HCT116 (cell line): Measurements from ENCODE around the gene PIP5K1A. TPM values are rescaled to one million over a fixed set of nuclear protein-coding genes. Genes with fewer than 3 reads are reported as not detected.

Source experiments
- ATAC-seq: fragments of 200-7000 bp; cut with Tn5 transposase; 2 replicates; pipeline ENCODE4 v1.9.1; 2020; ENCODE audit warnings: mild to moderate bottlenecking, moderate library complexity
- BruUV-seq: library from RNA; stranded (reverse); fragments of 400-500 nt; replicated peaks from 2 replicates; lab custom pipeline; 2021; lab: Mats Ljungman, UMichigan
- CTCF ChIA-PET: fragments of 300-600 bp; sonication (Branson Sonifier 250); formaldehyde crosslinking; loops from one replicate; lab custom pipeline; 2021; ENCODE audit warnings: antibody characterized with exemption; lab: Charles Lee
- POLR2A ChIA-PET: fragments of 300-600, 350-600 bp; sonication (Branson Sonifier 250); formaldehyde crosslinking; loops from one replicate; lab custom pipeline; 2021; ENCODE audit warnings: antibody characterized with exemption; lab: Charles Lee
- RAD21 ChIA-PET, 2 experiments: fragments of 300-600 bp; sonication (Branson Sonifier 250); formaldehyde crosslinking; loops; one replicate each; lab custom pipeline; 2023; ENCODE audit warnings: low total read pairs in 2 of 2; ENCODE audit not compliant: uncharacterized antibody in 2 of 2, unreplicated experiment in 2 of 2, low non-redundant PET in 1 of 2; lab: Charles Lee
- DNase-seq: peaks from one replicate; pipeline ENCODE4 v3.0.0-alpha.2; 2010; ENCODE audit warnings: low read depth, low spot score
- H2AFZ ChIP-seq: fragments of 200-600 bp; shearing (Covaris generic), sonication (generic); 2 replicates; pipeline ENCODE4 v1.6.1; 2017; ENCODE audit warnings: low read depth, mixed run types, mixed read lengths, antibody characterized with exemption, low read length; ENCODE audit not compliant: poor library complexity, severe bottlenecking
- H3K27ac ChIP-seq: 2 replicates; pipeline ENCODE4 v1.5.1; 2012; ENCODE audit warnings: low read depth, low read length
- H3K27me3 ChIP-seq: fragments of 200-600 bp; sonication (generic); 2 replicates; pipeline ENCODE4 v1.6.1; 2016; ENCODE audit warnings: mixed run types, low read length, mixed read lengths; ENCODE audit not compliant: insufficient read depth
- H3K36me3 ChIP-seq, 2 experiments: fragments of 200-500 bp in 1 of 2; fragments of 200-600 bp in 1 of 2; sonication (Bioruptor generic) in 1 of 2; sonication (generic) in 1 of 2; 2 replicates each; pipeline versions ENCODE4 v1.5.1 to v1.6.1; 2014 to 2016; ENCODE audit warnings: low read length in 2 of 2, inconsistent platforms in 1 of 2, mixed read lengths in 1 of 2, mixed run types in 1 of 2; ENCODE audit not compliant: insufficient read depth in 2 of 2, control insufficient read depth in 1 of 2
- H3K4me1 ChIP-seq, 2 experiments: fragments of 200-600 bp in 1 of 2; sonication (generic) in 1 of 2; 2 replicates each; pipeline versions ENCODE4 v1.5.1 to v1.6.1; 2012 to 2017; ENCODE audit warnings: low read length in 2 of 2, inconsistent platforms in 1 of 2, mild to moderate bottlenecking in 1 of 2, mixed read lengths in 1 of 2, mixed run types in 1 of 2, moderate library complexity in 1 of 2; ENCODE audit not compliant: insufficient read depth in 2 of 2, control insufficient read depth in 1 of 2
- H3K4me2 ChIP-seq: fragments of 200-600 bp; sonication (generic); 2 replicates; pipeline ENCODE4 v1.6.1; 2017; ENCODE audit warnings: mixed run types, low read length, mixed read lengths
- H3K4me3 ChIP-seq, 2 experiments: fragments of 200-600 bp in 1 of 2; sonication (generic) in 1 of 2; replicated peaks in 1 of 2; 2 replicates each; pipeline ENCODE4 v1.5.1; 2011 to 2016; ENCODE audit warnings: low read length in 2 of 2, control low read depth in 1 of 2, low read depth in 1 of 2, mild to moderate bottlenecking in 1 of 2, mixed read lengths in 1 of 2, mixed run types in 1 of 2
- H3K79me2 ChIP-seq: fragments of 200-600 bp; sonication (generic); 2 replicates; pipeline ENCODE4 v1.6.1; 2017; ENCODE audit warnings: mild to moderate bottlenecking, mixed run types, low read length, moderate library complexity, mixed read lengths; ENCODE audit not compliant: insufficient read depth
- H3K9ac ChIP-seq: fragments of 200-600 bp; sonication (generic); 2 replicates; pipeline ENCODE4 v1.6.1; 2016; ENCODE audit warnings: low read length, mixed read lengths
- H3K9me2 ChIP-seq: fragments of 200-600 bp; sonication (generic), shearing (Covaris generic); 2 replicates; pipeline ENCODE4 v1.6.1; 2017; ENCODE audit warnings: mixed run types, mild to moderate bottlenecking, moderate library complexity; ENCODE audit not compliant: insufficient read depth
- H3K9me3 ChIP-seq, 2 experiments: fragments of 200-500 bp in 1 of 2; fragments of 200-600 bp in 1 of 2; sonication (Bioruptor generic) in 1 of 2; sonication (generic) in 1 of 2; 2 replicates each; pipeline ENCODE4 v1.6.1; 2014 to 2017; ENCODE audit warnings: low read length in 2 of 2, mixed read lengths in 2 of 2, inconsistent platforms in 1 of 2, low read depth in 1 of 2, mild to moderate bottlenecking in 1 of 2, mixed run types in 1 of 2, moderate library complexity in 1 of 2; ENCODE audit not compliant: control insufficient read depth in 1 of 2, insufficient read depth in 1 of 2
- H4K20me1 ChIP-seq: fragments of 200-600 bp; sonication (generic), shearing (Covaris generic); 2 replicates; pipeline ENCODE4 v1.6.1; 2017; ENCODE audit warnings: mixed run types, mild to moderate bottlenecking, moderate library complexity; ENCODE audit not compliant: insufficient read depth
- CEBPB ChIP-seq: IDR thresholded peaks from 2 replicates; pipeline ENCODE4 v1.6.1; 2012; ENCODE audit warnings: low read depth
- ELF1 ChIP-seq: IDR thresholded peaks from 2 replicates; pipeline ENCODE4 v1.6.1; 2012; ENCODE audit warnings: low read depth, borderline replicate concordance
- EZH2 ChIP-seq: fragments of 200-600 bp; sonication (generic); IDR thresholded peaks from 2 replicates; pipeline ENCODE4 v1.6.1; 2017; ENCODE audit warnings: antibody characterized with exemption, mixed run types
- FOSL1 ChIP-seq: IDR thresholded peaks from 2 replicates; pipeline ENCODE4 v1.6.1; 2012; ENCODE audit warnings: low read depth
- POLR2AphosphoS5 ChIP-seq: IDR thresholded peaks from 2 replicates; pipeline ENCODE4 v1.6.1; 2011; ENCODE audit warnings: mild to moderate bottlenecking, low read depth, low read length, moderate library complexity
- SP1 ChIP-seq: IDR thresholded peaks from 2 replicates; pipeline ENCODE4 v1.6.1; 2012; ENCODE audit warnings: low read depth
- SRF ChIP-seq: IDR thresholded peaks from 2 replicates; pipeline ENCODE4 v1.6.1; 2012; ENCODE audit warnings: low read depth
- TCF7L2 ChIP-seq: IDR thresholded peaks from 2 replicates; pipeline ENCODE4 v1.7.0; 2011; ENCODE audit warnings: borderline replicate concordance, inconsistent platforms; ENCODE audit not compliant: insufficient read depth, insufficient read length; ENCODE audit errors: extremely low read depth
- YY1 ChIP-seq: IDR thresholded peaks from 2 replicates; pipeline ENCODE4 v1.6.1; 2011; ENCODE audit warnings: low read length, low read depth, moderate library complexity, mild to moderate bottlenecking; ENCODE audit not compliant: insufficient replicate concordance; ENCODE audit errors: extremely low read depth
- ZBTB33 ChIP-seq: IDR thresholded peaks from 2 replicates; pipeline ENCODE4 v1.6.1; 2011; ENCODE audit warnings: mild to moderate bottlenecking, low read length, moderate library complexity; ENCODE audit not compliant: insufficient replicate concordance; ENCODE audit errors: extremely low read depth
- intact Hi-C: fragments of 100-400 bp; cut with micrococcal nuclease; formaldehyde crosslinking; loops from 2 replicates; pipeline ENCODE4 v1.10.0; 2022
- total RNA-seq: library from RNA; stranded (reverse); gene quantifications from one replicate; pipeline ENCODE4 v1.2.1, GENCODE V29; 2021; ENCODE audit not compliant: unreplicated experiment
- TF ChIP-seq, protein P1 (sequence below), 3 experiments: fragments of 200-600 bp in 1 of 3; sonication (generic) in 1 of 3; IDR thresholded peaks in 2 of 3; conservative IDR thresholded peaks in 1 of 3; 2 replicates each; pipeline ENCODE4 v1.5.1; 2012 to 2017; ENCODE audit warnings: low read depth in 2 of 3, low read length in 2 of 3, antibody characterized with exemption in 1 of 3, borderline replicate concordance in 1 of 3, control low read depth in 1 of 3, mild to moderate bottlenecking in 1 of 3, mixed read lengths in 1 of 3, mixed run types in 1 of 3, moderate library complexity in 1 of 3; ENCODE audit not compliant: insufficient read depth in 1 of 3

PIP5K1A gene
- total RNA-seq, 1 experiment from 2014 or later, result 75.4 TPM

GRCh38 chr1:151266821-151267220 is 68.5 kb downstream of the PIP5K1A start:
- Histone ChIP-seq H3K27ac (no peak overlapping the region), H3K79me2 (peaks cover 17% of the 10 kb centered on the region), H4K20me1 (no peaks in the 10 kb centered on the region), H3K4me2 (no peak overlapping the region), H3K9me2 (no peaks in the 10 kb centered on the region)
- CTCF ChIA-PET, result no interaction called here
- no peak for DNase-seq
- no TSS peak for BruUV-seq
- POLR2A ChIA-PET, result no interaction called here
- no peak for TF ChIP-seq EZH2
- no peak for TF ChIP-seq SRF
- TF ChIP-seq POLR2AphosphoS5, result no peak
- TF ChIP-seq ZBTB33, result no peak
- TF ChIP-seq ELF1, result no peak
- TF ChIP-seq, all 23 proteins: peak for 0
- H3K4me3 ChIP-seq, result no peak overlapping the region
- peaks cover 26 to 37% of the 10 kb centered on the region in 2 experiments; a peak in 3 of 4 replicates for H3K36me3 ChIP-seq
- no peaks in the 10 kb centered on the region for H3K9me3 ChIP-seq
- H2AFZ ChIP-seq, result no peak overlapping the region
- intact Hi-C loops, result no loop called here
- no peak for ATAC-seq
- H3K4me1 ChIP-seq, result no peaks in the 10 kb centered on the region
- RAD21 ChIA-PET, result no interaction called here
- no peaks in the 10 kb centered on the region for H3K27me3 ChIP-seq
- no peak overlapping the region for H3K9ac ChIP-seq

- Histone ChIP-seq H3K9me2 (no peaks in the 10 kb centered on the region), H3K27me3 (no peaks in the 10 kb centered on the region), H3K4me2 (no peak overlapping the region), H4K20me1 (no peaks in the 10 kb centered on the region), H3K27ac (no peak overlapping the region), H2AFZ (no peak overlapping the region), H3K36me3 (peaks cover 19 to 33% of the 10 kb centered on the region in 2 experiments; a peak in 3 of 4 replicates), H3K9me3 (no peaks in the 10 kb centered on the region), H3K4me3 (no peak overlapping the region), H3K9ac (no peak overlapping the region), H3K4me1 (no peaks in the 10 kb centered on the region), H3K79me2 (peaks cover 7% of the 10 kb centered on the region)
- ChIA-PET POLR2A (no interaction called here), CTCF (no interaction called here), RAD21 (no interaction called here)
- TF ChIP-seq TCF7L2 (no peak), SP1 (no peak), ELF1 (no peak), CEBPB (no peak), FOSL1 (no peak), YY1 (no peak)
- TF ChIP-seq, protein P1, sequence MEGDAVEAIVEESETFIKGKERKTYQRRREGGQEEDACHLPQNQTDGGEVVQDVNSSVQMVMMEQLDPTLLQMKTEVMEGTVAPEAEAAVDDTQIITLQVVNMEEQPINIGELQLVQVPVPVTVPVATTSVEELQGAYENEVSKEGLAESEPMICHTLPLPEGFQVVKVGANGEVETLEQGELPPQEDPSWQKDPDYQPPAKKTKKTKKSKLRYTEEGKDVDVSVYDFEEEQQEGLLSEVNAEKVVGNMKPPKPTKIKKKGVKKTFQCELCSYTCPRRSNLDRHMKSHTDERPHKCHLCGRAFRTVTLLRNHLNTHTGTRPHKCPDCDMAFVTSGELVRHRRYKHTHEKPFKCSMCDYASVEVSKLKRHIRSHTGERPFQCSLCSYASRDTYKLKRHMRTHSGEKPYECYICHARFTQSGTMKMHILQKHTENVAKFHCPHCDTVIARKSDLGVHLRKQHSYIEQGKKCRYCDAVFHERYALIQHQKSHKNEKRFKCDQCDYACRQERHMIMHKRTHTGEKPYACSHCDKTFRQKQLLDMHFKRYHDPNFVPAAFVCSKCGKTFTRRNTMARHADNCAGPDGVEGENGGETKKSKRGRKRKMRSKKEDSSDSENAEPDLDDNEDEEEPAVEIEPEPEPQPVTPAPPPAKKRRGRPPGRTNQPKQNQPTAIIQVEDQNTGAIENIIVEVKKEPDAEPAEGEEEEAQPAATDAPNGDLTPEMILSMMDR (IDR thresholded peaks at IDR 0.05 in 2 of 3, conservative IDR thresholded peaks at IDR 0.05 in 1 of 3; ENCODE audit: borderline replicate concordance in 1 of 3, insufficient read depth in 1 of 3, low read depth in 2 of 3, low read length in 2 of 3), result no peak
- intact Hi-C loops, result no loop called here
- no TSS peak for BruUV-seq
- ATAC-seq (no peak), DNase-seq (no peak)
Measured at GRCh38 chr1:151267760-151268159, 69.4 kb downstream of the PIP5K1A start.
